Gastrocnemius medialis (tissue), 4 donors: ENCODE data around the gene KLK15. TPM values are rescaled to one million over a fixed set of nuclear protein-coding genes. Genes with fewer than 3 reads are reported as not detected.

ENCODE experiments used
- ATAC-seq, 2 donors: fragments of 150-250 bp; one replicate each; pipeline ENCODE4 v1.9.1; 2016
- DNase-seq, 2 donors: peaks; one replicate each; pipeline ENCODE4 v3.0.0-alpha.2; 2019
- H3K27ac ChIP-seq, 4 donors: fragments of 200-600 bp; sonication (generic); 1 replicate in 1 of 4; 2 replicates in 3 of 4; pipeline ENCODE4 v1.5.1; 2016 to 2018; ENCODE audit warnings: mild to moderate bottlenecking in 2 of 4, moderate library complexity in 1 of 4
- H3K27me3 ChIP-seq, 3 donors: fragments of 200-600 bp; sonication (generic) in 2 of 3; 1 replicate in 1 of 3; 2 replicates in 2 of 3; pipeline versions ENCODE4 v1.5.1 to v1.6.0; 2016 to 2019; ENCODE audit warnings: mild to moderate bottlenecking in 1 of 3, moderate library complexity in 1 of 3
- H3K36me3 ChIP-seq, 2 donors: fragments of 200-600 bp; sonication (generic) in 1 of 2; one replicate each; pipeline ENCODE4 v1.5.1; 2017 to 2018
- H3K4me1 ChIP-seq, 2 donors: fragments of 200-600 bp; sonication (generic) in 1 of 2; one replicate each; pipeline ENCODE4 v1.5.1; 2016 to 2017; ENCODE audit warnings: mild to moderate bottlenecking in 2 of 2
- H3K4me3 ChIP-seq, 4 donors: fragments of 200-600 bp; sonication (generic) in 3 of 4; 1 replicate in 1 of 4; 2 replicates in 3 of 4; pipeline ENCODE4 v1.5.1; 2016 to 2019; ENCODE audit warnings: mild to moderate bottlenecking in 2 of 4
- H3K9me3 ChIP-seq, 3 donors: fragments of 200-600 bp; sonication (generic) in 2 of 3; 1 replicate in 1 of 3; 2 replicates in 2 of 3; pipeline ENCODE4 v1.5.1; 2016 to 2019
- POLR2A ChIP-seq, 2 donors: fragments of 450-650 bp; IDR thresholded peaks; one replicate each; pipeline ENCODE4 v1.6.1; 2017; ENCODE audit warnings: antibody characterized with exemption in 2 of 2, mild to moderate bottlenecking in 2 of 2, moderate library complexity in 2 of 2
- in situ Hi-C, 4 donors: fragments of 200-750 bp; cut with MboI; loops; one replicate each; pipeline versions ENCODE4 v1.15.0 to v1.8.0; 2017; ENCODE audit warnings: low sequenced_read_pairs in 4 of 4
- intact Hi-C: fragments of 100-400 bp; cut with DNase I; formaldehyde crosslinking; loops from one replicate; pipeline ENCODE4 v1.15.1; 2023; ENCODE audit warnings: low total_unique reads
- total RNA-seq, 4 donors: library from RNA; depleted of rRNA; stranded (reverse); fragments of >200 nt; gene quantifications; one replicate each; pipeline versions ENCODE4 v1.1.0 to v1.2.3, GENCODE V29; 2016
- TF ChIP-seq, protein P1 (sequence below), 5 experiments: fragments of 450-650 bp in 3 of 5; fragments of 200-600 bp in 2 of 5; sonication (generic) in 2 of 5; IDR thresholded peaks in 4 of 5; conservative IDR thresholded peaks in 1 of 5; 1 replicate in 4 of 5; 2 replicates in 1 of 5; pipeline ENCODE4 v1.5.1; 2016 to 2019; ENCODE audit warnings: antibody characterized with exemption in 5 of 5, mild to moderate bottlenecking in 3 of 5, moderate library complexity in 3 of 5

KLK15 gene
- total RNA-seq, 4 donors from 2014 or later, result not detected

DNA sequence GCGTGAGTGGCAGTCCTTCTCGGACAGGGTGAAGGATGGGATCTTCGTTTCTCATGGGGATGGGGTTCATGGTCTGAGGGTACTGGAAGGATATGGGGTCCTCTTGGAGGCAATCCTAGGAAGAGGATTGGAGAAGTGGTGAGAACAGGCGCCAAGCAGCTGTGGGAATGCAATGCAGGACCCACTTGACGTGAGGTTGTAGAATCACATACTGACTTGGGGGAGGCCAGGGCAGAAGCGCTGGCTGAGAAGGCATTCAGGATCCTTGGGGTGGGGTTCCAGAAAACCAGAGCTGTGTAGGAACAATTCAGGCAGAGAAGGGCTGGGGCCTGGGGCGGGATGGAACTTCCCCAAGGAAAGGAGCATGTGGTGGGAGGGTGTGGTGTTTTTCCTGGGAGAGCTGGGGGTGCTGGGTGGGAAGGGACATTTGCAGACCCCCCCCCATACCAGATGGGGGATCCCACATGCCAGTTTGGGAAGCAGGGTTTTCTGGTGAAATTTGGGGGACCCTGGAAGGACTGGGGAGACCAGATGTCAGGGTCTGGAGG is 10.6 kb downstream of the KLK15 start:
- DNase-seq (no peak), ATAC-seq (no peak)
- no peaks in the 10 kb centered on the region for H3K4me1 ChIP-seq
- intact Hi-C loops (no loop called here), in situ Hi-C loops (no loop called here)
- H3K27ac ChIP-seq, result no peak overlapping the region
- no peaks in the 10 kb centered on the region for H3K9me3 ChIP-seq
- no peaks in the 10 kb centered on the region for H3K36me3 ChIP-seq
- H3K27me3 ChIP-seq, result peaks cover 38 to 50% (median 45%) of the 10 kb centered on the region in 3 donors
- TF ChIP-seq, protein P1, sequence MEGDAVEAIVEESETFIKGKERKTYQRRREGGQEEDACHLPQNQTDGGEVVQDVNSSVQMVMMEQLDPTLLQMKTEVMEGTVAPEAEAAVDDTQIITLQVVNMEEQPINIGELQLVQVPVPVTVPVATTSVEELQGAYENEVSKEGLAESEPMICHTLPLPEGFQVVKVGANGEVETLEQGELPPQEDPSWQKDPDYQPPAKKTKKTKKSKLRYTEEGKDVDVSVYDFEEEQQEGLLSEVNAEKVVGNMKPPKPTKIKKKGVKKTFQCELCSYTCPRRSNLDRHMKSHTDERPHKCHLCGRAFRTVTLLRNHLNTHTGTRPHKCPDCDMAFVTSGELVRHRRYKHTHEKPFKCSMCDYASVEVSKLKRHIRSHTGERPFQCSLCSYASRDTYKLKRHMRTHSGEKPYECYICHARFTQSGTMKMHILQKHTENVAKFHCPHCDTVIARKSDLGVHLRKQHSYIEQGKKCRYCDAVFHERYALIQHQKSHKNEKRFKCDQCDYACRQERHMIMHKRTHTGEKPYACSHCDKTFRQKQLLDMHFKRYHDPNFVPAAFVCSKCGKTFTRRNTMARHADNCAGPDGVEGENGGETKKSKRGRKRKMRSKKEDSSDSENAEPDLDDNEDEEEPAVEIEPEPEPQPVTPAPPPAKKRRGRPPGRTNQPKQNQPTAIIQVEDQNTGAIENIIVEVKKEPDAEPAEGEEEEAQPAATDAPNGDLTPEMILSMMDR (IDR thresholded peaks at IDR 0.05 in 4 of 5, conservative IDR thresholded peaks at IDR 0.05 in 1 of 5), result no peak
- no peak for TF ChIP-seq POLR2A (IDR thresholded peaks at IDR 0.05)
- H3K4me3 ChIP-seq, result no peak overlapping the region

DNA sequence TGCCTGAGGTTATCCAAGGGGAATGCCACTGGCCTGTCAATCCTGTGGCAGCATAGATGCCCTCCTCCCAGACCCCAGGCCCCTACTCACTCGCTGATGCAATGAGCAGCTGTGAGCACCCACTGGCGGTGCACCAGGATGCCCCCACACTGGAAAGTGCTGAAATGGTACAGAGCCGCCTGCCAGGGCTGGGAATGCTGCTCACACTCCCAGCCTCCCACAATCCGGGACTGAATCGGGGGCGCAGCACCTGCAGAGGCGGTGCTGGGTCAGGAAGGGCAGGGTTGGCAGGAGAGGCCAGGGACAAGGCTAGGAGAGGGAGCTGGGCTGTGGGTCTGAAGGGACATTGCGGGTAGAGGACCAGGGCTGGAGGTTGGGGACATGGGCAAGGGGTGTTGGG is 11.8 kb downstream of the KLK15 start:
- intact Hi-C loops (no loop called here), in situ Hi-C loops (no loop called here)
- Histone ChIP-seq H3K9me3 (no peaks in the 10 kb centered on the region), H3K36me3 (no peaks in the 10 kb centered on the region), H3K4me3 (no peak overlapping the region), H3K27ac (no peak overlapping the region), H3K4me1 (no peaks in the 10 kb centered on the region), H3K27me3 (peaks cover 41 to 59% (median 49%) of the 10 kb centered on the region in 3 donors)
- DNase-seq, result no peak
- no peak for ATAC-seq
- TF ChIP-seq, protein P1 (IDR thresholded peaks at IDR 0.05 in 4 of 5, conservative IDR thresholded peaks at IDR 0.05 in 1 of 5), result no peak
- TF ChIP-seq POLR2A (IDR thresholded peaks at IDR 0.05), result no peak

DNA sequence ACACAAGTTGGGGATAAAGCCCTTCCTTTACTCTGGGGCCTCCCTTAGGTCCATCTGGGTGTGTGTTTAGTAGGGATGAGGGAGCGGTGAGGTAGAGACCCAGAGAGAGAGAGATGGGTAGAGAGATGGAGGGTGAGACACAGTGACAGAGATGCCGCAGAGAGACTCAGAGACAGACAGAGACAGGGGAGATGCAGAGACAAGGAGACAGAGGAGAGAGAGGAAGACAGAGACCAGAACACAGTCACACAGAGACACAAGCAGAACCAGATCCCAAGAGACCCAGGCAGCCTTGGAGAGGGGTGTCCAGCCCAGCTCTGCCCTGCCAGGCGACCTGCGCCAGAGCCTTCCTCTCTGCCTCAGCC is 12.1 kb downstream of the KLK15 start:
- Histone ChIP-seq H3K4me1 (no peaks in the 10 kb centered on the region), H3K9me3 (no peaks in the 10 kb centered on the region), H3K27me3 (peaks cover 41 to 59% (median 49%) of the 10 kb centered on the region in 3 donors), H3K4me3 (no peak overlapping the region), H3K27ac (no peak overlapping the region), H3K36me3 (no peaks in the 10 kb centered on the region)
- DNase-seq (no peak), ATAC-seq (no peak)
- no peak for TF ChIP-seq POLR2A (IDR thresholded peaks at IDR 0.05)
- TF ChIP-seq, protein P1 (IDR thresholded peaks at IDR 0.05 in 4 of 5, conservative IDR thresholded peaks at IDR 0.05 in 1 of 5), result no peak
- intact Hi-C loops (no loop called here), in situ Hi-C loops (no loop called here)

DNA sequence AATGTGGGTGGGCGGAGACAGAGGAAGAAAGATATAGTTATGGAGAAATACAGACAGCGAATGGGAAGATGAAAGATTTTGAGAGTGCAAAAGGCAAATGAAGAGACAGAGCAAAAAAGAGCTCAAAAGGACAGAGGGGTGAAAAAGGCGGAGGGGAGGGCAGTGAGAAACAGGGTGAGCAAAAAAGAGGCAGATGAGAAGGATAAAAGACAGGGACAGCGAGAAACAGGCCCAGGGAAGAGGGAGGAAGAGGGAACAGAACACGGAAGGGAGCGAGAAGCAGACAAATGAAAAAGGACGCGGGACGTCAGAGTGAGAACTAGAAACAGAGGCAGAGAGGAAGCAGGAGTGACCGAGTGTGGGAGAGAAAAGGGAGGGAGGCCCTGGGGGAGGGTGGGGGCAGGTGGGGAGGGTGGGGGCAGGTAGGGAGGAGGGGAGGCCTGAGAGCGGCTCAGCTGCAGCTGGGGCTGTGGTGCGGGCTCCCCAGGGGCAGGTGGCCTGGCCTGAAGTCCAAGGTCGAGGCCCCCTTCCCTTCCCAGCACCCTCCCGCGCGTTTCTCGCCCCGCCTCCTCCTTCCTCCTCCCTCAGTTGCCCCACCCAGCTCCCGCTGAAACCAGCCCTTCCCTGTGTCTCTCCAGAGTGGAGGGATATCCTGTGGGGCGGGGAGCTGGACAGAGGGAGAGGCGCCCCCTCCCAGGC is 12.7 kb downstream of the KLK15 start:
- Histone ChIP-seq H3K36me3 (no peaks in the 10 kb centered on the region), H3K27me3 (peaks cover 41 to 59% (median 49%) of the 10 kb centered on the region in 3 donors), H3K27ac (no peak overlapping the region), H3K4me1 (no peaks in the 10 kb centered on the region), H3K9me3 (no peaks in the 10 kb centered on the region), H3K4me3 (no peak overlapping the region)
- TF ChIP-seq POLR2A (IDR thresholded peaks at IDR 0.05), result no peak
- TF ChIP-seq, protein P1 (IDR thresholded peaks at IDR 0.05 in 4 of 5, conservative IDR thresholded peaks at IDR 0.05 in 1 of 5), result no peak
- in situ Hi-C loops (no loop called here), intact Hi-C loops (no loop called here)
- ATAC-seq (no peak), DNase-seq (no peak)
